Spleen (tissue), 7 donors: ENCODE measurements around the gene BNC1.

Experiments
- CTCF ChIP-seq, 11 experiments: fragments of 200-600 bp in 7 of 11; fragments of 450-650 bp in 4 of 11; sonication (generic) in 4 of 11; IDR thresholded peaks in 8 of 11; conservative IDR thresholded peaks in 3 of 11; 1 replicate in 7 of 11; 2 replicates in 4 of 11; pipeline versions ENCODE4 v1.4.0 to v1.8.0; 2016 to 2021; ENCODE audit warnings: antibody characterized with exemption in 11 of 11, inconsistent platforms in 4 of 11, mild to moderate bottlenecking in 1 of 11
- POLR2A ChIP-seq, 3 donors: fragments of 450-650 bp; IDR thresholded peaks; one replicate each; pipeline ENCODE4 v1.5.1; 2017; ENCODE audit warnings: antibody characterized with exemption in 3 of 3, mild to moderate bottlenecking in 1 of 3
- POLR2AphosphoS5 ChIP-seq, 3 donors: sonication (generic); formaldehyde crosslinking; IDR thresholded peaks; one replicate each; pipeline ENCODE4 v1.5.1; 2017; ENCODE audit warnings: antibody characterized with exemption in 3 of 3
- donor health status: DM: no; HTN: no; CAD: no; lungs with moderate emphysema.
- donor health status: DM: no; HTN: no; CAD: no.
- donor health status: DM: no; HTN: no; CAD: no.

- TF ChIP-seq POLR2A (IDR thresholded peaks at IDR 0.05) (no peak), CTCF (IDR thresholded peaks at IDR 0.05 in 8 of 11, conservative IDR thresholded peaks at IDR 0.05 in 3 of 11) (no peak), POLR2AphosphoS5 (IDR thresholded peaks at IDR 0.05) (no peak)
These were observed 77.9 kb downstream of the BNC1 start for GRCh38 chr15:83206526-83207008.
